GM21367 (cell line): ENCODE results near the gene PTPRM.

Source experiments
- ATAC-seq: cut with Tn5 transposase; IDR thresholded peaks from one replicate; pipeline ENCODE4 v1.9.1; 2021; ENCODE audit not compliant: unreplicated experiment

PTPRM gene

GRCh38 chr18:8197499-8197898, 630.4 kb downstream of the PTPRM start:
- no peak for ATAC-seq

GRCh38 chr18:8207996-8208395, 640.9 kb downstream of the PTPRM start:
- ATAC-seq, result no peak

GRCh38 chr18:8208716-8209115, 641.6 kb downstream of the PTPRM start:
- no peak for ATAC-seq

GRCh38 chr18:8212896-8213780, 646.0 kb downstream of the PTPRM start:
- ATAC-seq, result no peak

- no peak for ATAC-seq
Measured at GRCh38 chr18:8215741-8216140, 648.6 kb downstream of the PTPRM start.

- ATAC-seq, result no peak
Measured at GRCh38 chr18:8217051-8217564, 650.0 kb downstream of the PTPRM start.

GRCh38 chr18:8218197-8218596, 651.1 kb downstream of the PTPRM start:
- no peak for ATAC-seq

GRCh38 chr18:8221452-8221851, 654.3 kb downstream of the PTPRM start:
- ATAC-seq, result no peak

- ATAC-seq, result no peak
Measured at GRCh38 chr18:8224576-8224975, 657.5 kb downstream of the PTPRM start.

GRCh38 chr18:8229040-8229439, 661.9 kb downstream of the PTPRM start:
- ATAC-seq, result no peak

- ATAC-seq, result no peak
Measured at GRCh38 chr18:8229787-8230186, 662.7 kb downstream of the PTPRM start.

GRCh38 chr18:8231316-8231715, 664.2 kb downstream of the PTPRM start:
- ATAC-seq, result no peak

- ATAC-seq, result no peak
Measured at GRCh38 chr18:8232791-8233190, 665.7 kb downstream of the PTPRM start.

GRCh38 chr18:8235894-8236293, 668.8 kb downstream of the PTPRM start:
- no peak for ATAC-seq

GRCh38 chr18:8238507-8238906, 671.4 kb downstream of the PTPRM start:
- ATAC-seq, result no peak

- ATAC-seq, result no peak
Measured at GRCh38 chr18:8241731-8242130, 674.6 kb downstream of the PTPRM start.

- no peak for ATAC-seq
Measured at GRCh38 chr18:8242151-8242696, 675.1 kb downstream of the PTPRM start.

- no peak for ATAC-seq
Measured at GRCh38 chr18:8247700-8248099, 680.6 kb downstream of the PTPRM start.

- no peak for ATAC-seq
Measured at GRCh38 chr18:8248576-8248975, 681.5 kb downstream of the PTPRM start.

GRCh38 chr18:8249811-8250210, 682.7 kb downstream of the PTPRM start:
- no peak for ATAC-seq

GRCh38 chr18:8252371-8252770, 685.3 kb downstream of the PTPRM start:
- ATAC-seq, result no peak

- no peak for ATAC-seq
Measured at GRCh38 chr18:8253944-8254343, 686.8 kb downstream of the PTPRM start.
